IMR-90 (cell line): ENCODE data around the gene SMIM5. TPM values are rescaled to one million over a fixed set of nuclear protein-coding genes. Genes with fewer than 3 reads are reported as not detected.

Experiments used
- ATAC-seq: fragments of 200-7000 bp; cut with Tn5 transposase; 2 replicates; pipeline ENCODE4 v1.9.1; 2020; ENCODE audit warnings: low read depth, mild to moderate bottlenecking, moderate library complexity
- BruUV-seq: library from RNA; stranded (reverse); fragments of 400-500 nt; replicated peaks from 2 replicates; lab custom pipeline; 2021; lab: Mats Ljungman, UMichigan
- CTCF ChIA-PET: fragments of 300-600 bp; formaldehyde crosslinking; extraction: SDS; loops from one replicate; lab custom pipeline; 2021; ENCODE audit warnings: antibody characterized with exemption; lab: Yijun Ruan, JAX
- POLR2A ChIA-PET: fragments of 300-600 bp; sonication (Branson Sonifier 250); formaldehyde crosslinking; loops from one replicate; lab custom pipeline; 2022; ENCODE audit warnings: antibody characterized with exemption; ENCODE audit not compliant: unreplicated experiment; lab: Charles Lee
- DNase-seq: peaks from one replicate; pipeline ENCODE4 v3.0.0; 2013
- H2AFZ ChIP-seq: replicated peaks from 2 replicates; pipeline ENCODE3; 2013; ENCODE audit warnings: low read length, mild to moderate bottlenecking; ENCODE audit not compliant: poor library complexity
- H2AK5ac ChIP-seq: 2 replicates; pipeline ENCODE4 v1.6.1; 2013; ENCODE audit warnings: low read depth, low read length, inconsistent platforms
- H2AK9ac ChIP-seq: replicated peaks from 2 replicates; pipeline ENCODE3; 2013; ENCODE audit warnings: mild to moderate bottlenecking, low read depth, low read length, moderate library complexity; ENCODE audit not compliant: poor library complexity
- H2BK120ac ChIP-seq: 2 replicates; pipeline ENCODE4 v1.6.1; 2013; ENCODE audit warnings: low read depth, low read length, inconsistent platforms
- H2BK15ac ChIP-seq: 3 replicates; pipeline ENCODE4 v1.6.1; 2013; ENCODE audit warnings: low read depth, low read length, inconsistent platforms
- H2BK20ac ChIP-seq: 2 replicates; pipeline ENCODE4 v1.6.1; 2013; ENCODE audit warnings: low read depth, mild to moderate bottlenecking, inconsistent platforms, low read length, moderate library complexity
- H2BK5ac ChIP-seq: 2 replicates; pipeline ENCODE4 v1.6.1; 2013; ENCODE audit warnings: mild to moderate bottlenecking, low read depth, low read length, inconsistent platforms; ENCODE audit not compliant: poor library complexity, severe bottlenecking
- H3K14ac ChIP-seq: replicated peaks from 2 replicates; pipeline ENCODE4 v1.6.1; 2013; ENCODE audit warnings: low read depth, low read length, inconsistent platforms
- H3K18ac ChIP-seq: 2 replicates; pipeline ENCODE4 v1.6.1; 2013; ENCODE audit warnings: low read depth, low read length, control low read depth
- H3K23ac ChIP-seq: 2 replicates; pipeline ENCODE4 v1.6.1; 2013; ENCODE audit warnings: low read depth, low read length, inconsistent platforms
- H3K27ac ChIP-seq: 2 replicates; pipeline ENCODE4 v1.5.1; 2013; ENCODE audit warnings: mild to moderate bottlenecking, control low read depth, low read length; ENCODE audit not compliant: insufficient read depth
- H3K27me3 ChIP-seq: 2 replicates; pipeline ENCODE4 v1.6.1; 2013; ENCODE audit warnings: low read length; ENCODE audit not compliant: control insufficient read depth, insufficient read depth
- H3K36me3 ChIP-seq: 2 replicates; pipeline ENCODE4 v1.6.1; 2013; ENCODE audit warnings: low read length, mixed read lengths; ENCODE audit not compliant: control insufficient read depth, insufficient read depth
- H3K4ac ChIP-seq: 2 replicates; pipeline ENCODE4 v1.6.1; 2013; ENCODE audit warnings: low read depth, low read length, inconsistent platforms
- H3K4me1 ChIP-seq: 2 replicates; pipeline ENCODE4 v1.6.1; 2013; ENCODE audit warnings: low read length, mixed read lengths; ENCODE audit not compliant: control insufficient read depth, insufficient read depth
- H3K4me2 ChIP-seq: 2 replicates; pipeline ENCODE4 v1.6.1; 2013; ENCODE audit warnings: low read depth, mild to moderate bottlenecking, control low read depth, low read length, moderate library complexity
- H3K4me3 ChIP-seq: 2 replicates; pipeline ENCODE4 v1.5.1; 2013; ENCODE audit warnings: low read depth, mild to moderate bottlenecking, control low read depth, low read length, moderate library complexity; ENCODE audit not compliant: insufficient read depth
- H3K56ac ChIP-seq: 2 replicates; pipeline ENCODE4 v1.6.1; 2013; ENCODE audit warnings: low read length, inconsistent platforms; ENCODE audit not compliant: insufficient read depth; ENCODE audit errors: extremely low read depth
- H3K79me1 ChIP-seq, 2 experiments: 2 replicates each; pipeline ENCODE4 v1.6.1; 2013; ENCODE audit warnings: low read length in 2 of 2, inconsistent platforms in 1 of 2, low read depth in 1 of 2
- H3K9ac ChIP-seq: 2 replicates; pipeline ENCODE4 v1.6.1; 2013; ENCODE audit warnings: low read depth, low read length, control low read depth
- H3K9me1 ChIP-seq: 2 replicates; pipeline ENCODE4 v1.6.1; 2013; ENCODE audit warnings: low read length, inconsistent platforms; ENCODE audit not compliant: insufficient read depth
- H3K9me3 ChIP-seq: 2 replicates; pipeline ENCODE4 v1.6.1; 2013; ENCODE audit warnings: low read length; ENCODE audit not compliant: control insufficient read depth, insufficient read depth
- H4K20me1 ChIP-seq: 2 replicates; pipeline ENCODE4 v1.6.1; 2013; ENCODE audit warnings: low read length, inconsistent platforms; ENCODE audit not compliant: insufficient read depth
- H4K5ac ChIP-seq: 2 replicates; pipeline ENCODE4 v1.6.1; 2013; ENCODE audit warnings: mild to moderate bottlenecking, low read depth, low read length, control low read depth
- H4K8ac ChIP-seq, 2 experiments: 2 replicates each; pipeline ENCODE4 v1.6.1; 2013; ENCODE audit warnings: low read depth in 2 of 2, low read length in 2 of 2, control low read depth in 1 of 2, inconsistent platforms in 1 of 2
- H4K91ac ChIP-seq: 2 replicates; pipeline ENCODE4 v1.6.1; 2013; ENCODE audit warnings: low read depth, low read length, inconsistent platforms; ENCODE audit not compliant: insufficient read depth
- MAFK ChIP-seq: IDR thresholded peaks from 2 replicates; pipeline ENCODE4 v1.6.1; 2012; ENCODE audit warnings: low read depth, low read length, improper control_type of control experiment
- MXI1 ChIP-seq: IDR thresholded peaks from 2 replicates; pipeline ENCODE4 v1.6.1; 2012; ENCODE audit warnings: low read depth, mild to moderate bottlenecking, low read length, moderate library complexity, borderline replicate concordance
- WGBS, 2 experiments: methylation state at CpG; one replicate each; pipeline versions ENCODE4 v1.1.5 to v1.1.7; 2013; ENCODE audit warnings: missing lambda C conversion rate in 2 of 2; ENCODE audit not compliant: insufficient read length in 1 of 2; ENCODE audit errors: extremely low coverage in 2 of 2; 5-methylcytosine and 5-hydroxymethylcytosine counted together
- dilution Hi-C: fragments of 300-500 bp; cut with HindIII; formaldehyde crosslinking; loops from one replicate; pipeline ENCODE4 v1.14.3; 2018; ENCODE audit warnings: low sequenced_read_pairs; ENCODE audit not compliant: unreplicated experiment
- in situ Hi-C: fragments of 300-500 bp; cut with MboI; formaldehyde crosslinking; loops from 3 replicates; pipeline ENCODE4 v1.14.3; 2019; ENCODE audit warnings: low sequenced_read_pairs, inconsistent platforms, mixed read lengths
- intact Hi-C: fragments of 100-400 bp; cut with micrococcal nuclease; formaldehyde crosslinking; loops from 2 replicates; pipeline ENCODE4 v1.10.0; 2022
- polyA plus RNA-seq, 3 experiments: library from polyadenylated mRNA; depleted of rRNA; stranded (reverse); fragments of >200 nt; gene quantifications; 2 replicates each; pipeline ENCODE4 v1.2.3, GENCODE V29; 2012; ENCODE audit warnings: low replicate concordance in 1 of 3
- total RNA-seq: library from RNA; depleted of rRNA; stranded (reverse); fragments of >200 nt; gene quantifications from 2 replicates; pipeline ENCODE4 v1.2.3, GENCODE V29; 2012

The SMIM5 gene
- total and polyA plus RNA-seq, 2 of the 4 experiments (the other 2 are of a cell fraction), result not detected

- Histone ChIP-seq H4K20me1 (no peaks in the 10 kb centered on the region; the same call in 1 of the 2 replicates), H3K9ac (no peak overlapping the region), H4K5ac (no peak overlapping the region), H3K27me3 (peaks cover 9% of the 10 kb centered on the region; the same call in 1 of the 2 replicates), H3K9me3 (no peaks in the 10 kb centered on the region), H3K27ac (no peak overlapping the region), H2BK15ac (no peak overlapping the region), H2AK5ac (no peak overlapping the region), H3K56ac (no peak overlapping the region), H3K14ac (no peak overlapping the region), H3K18ac (no peak overlapping the region), H3K4ac (no peak overlapping the region), H2AFZ (no peak overlapping the region), H3K23ac (no peak overlapping the region), H4K91ac (no peak overlapping the region), H2BK20ac (no peak overlapping the region), H2AK9ac (no peak overlapping the region), H3K4me3 (no peak overlapping the region), H2BK5ac (no peak overlapping the region), H3K4me2 (no peak overlapping the region), H4K8ac (no peak overlapping the region), H3K36me3 (no peaks in the 10 kb centered on the region; the same call in 1 of the 2 replicates), H3K79me1 (no peaks in the 10 kb centered on the region), H3K9me1 (no peaks in the 10 kb centered on the region), H2BK120ac (no peak overlapping the region), H3K4me1 (peaks cover 5% of the 10 kb centered on the region; the same call in 1 of the 2 replicates)
- BruUV-seq, result no TSS peak
- ChIA-PET POLR2A (interaction anchor here (0.6 kb wide), 1 partner anchor 14 kb away, joined by 4 read pairs; no protein-coding TSS in a partner anchor), CTCF (interaction anchor here (0.8 to 1.5 kb wide), 2 partner anchors 10 to 11 kb away, joined by 4 to 5 read pairs; partner anchors contain the start of gene SMIM5)
- dilution Hi-C loops, result no loop called here
- ATAC-seq (no peak), DNase-seq (peak; percentile 9)
- no peak for TF ChIP-seq MAFK
- no peak for TF ChIP-seq MXI1
- in situ Hi-C loops, result no loop called here
- intact Hi-C loops, result no loop called here
- 100% methylated on average over 1 of the region's 9 CpGs; no CpG with 5 or more reads in 1 of the 2 experiments for WGBS, 2 experiments
Observed at GRCh38 chr17:75623386-75623785, 9.8 kb upstream of the SMIM5 start.
